IMR-90 (cell line): ENCODE measurements around the gene SCN11A. TPM values are rescaled to one million over a fixed set of nuclear protein-coding genes. Genes with fewer than 3 reads are reported as not detected.

Source experiments
- ATAC-seq: fragments of 200-7000 bp; cut with Tn5 transposase; 2 replicates; pipeline ENCODE4 v1.9.1; 2020; ENCODE audit warnings: low read depth, mild to moderate bottlenecking, moderate library complexity
- BruUV-seq: library from RNA; stranded (reverse); fragments of 400-500 nt; replicated peaks from 2 replicates; lab custom pipeline; 2021; lab: Mats Ljungman, UMichigan
- CTCF ChIA-PET: fragments of 300-600 bp; formaldehyde crosslinking; extraction: SDS; loops from one replicate; lab custom pipeline; 2021; ENCODE audit warnings: antibody characterized with exemption; lab: Yijun Ruan, JAX
- POLR2A ChIA-PET: fragments of 300-600 bp; sonication (Branson Sonifier 250); formaldehyde crosslinking; loops from one replicate; lab custom pipeline; 2022; ENCODE audit warnings: antibody characterized with exemption; ENCODE audit not compliant: unreplicated experiment; lab: Charles Lee
- DNase-seq: peaks from one replicate; pipeline ENCODE4 v3.0.0; 2013
- H2AFZ ChIP-seq: replicated peaks from 2 replicates; pipeline ENCODE3; 2013; ENCODE audit warnings: low read length, mild to moderate bottlenecking; ENCODE audit not compliant: poor library complexity
- H2AK5ac ChIP-seq: 2 replicates; pipeline ENCODE4 v1.6.1; 2013; ENCODE audit warnings: low read depth, low read length, inconsistent platforms
- H2AK9ac ChIP-seq: replicated peaks from 2 replicates; pipeline ENCODE3; 2013; ENCODE audit warnings: mild to moderate bottlenecking, low read depth, low read length, moderate library complexity; ENCODE audit not compliant: poor library complexity
- H2BK120ac ChIP-seq: 2 replicates; pipeline ENCODE4 v1.6.1; 2013; ENCODE audit warnings: low read depth, low read length, inconsistent platforms
- H2BK15ac ChIP-seq: 3 replicates; pipeline ENCODE4 v1.6.1; 2013; ENCODE audit warnings: low read depth, low read length, inconsistent platforms
- H2BK20ac ChIP-seq: 2 replicates; pipeline ENCODE4 v1.6.1; 2013; ENCODE audit warnings: low read depth, mild to moderate bottlenecking, inconsistent platforms, low read length, moderate library complexity
- H2BK5ac ChIP-seq: 2 replicates; pipeline ENCODE4 v1.6.1; 2013; ENCODE audit warnings: mild to moderate bottlenecking, low read depth, low read length, inconsistent platforms; ENCODE audit not compliant: poor library complexity, severe bottlenecking
- H3K14ac ChIP-seq: replicated peaks from 2 replicates; pipeline ENCODE4 v1.6.1; 2013; ENCODE audit warnings: low read depth, low read length, inconsistent platforms
- H3K18ac ChIP-seq: 2 replicates; pipeline ENCODE4 v1.6.1; 2013; ENCODE audit warnings: low read depth, low read length, control low read depth
- H3K23ac ChIP-seq: 2 replicates; pipeline ENCODE4 v1.6.1; 2013; ENCODE audit warnings: low read depth, low read length, inconsistent platforms
- H3K27ac ChIP-seq: 2 replicates; pipeline ENCODE4 v1.5.1; 2013; ENCODE audit warnings: mild to moderate bottlenecking, control low read depth, low read length; ENCODE audit not compliant: insufficient read depth
- H3K27me3 ChIP-seq: 2 replicates; pipeline ENCODE4 v1.6.1; 2013; ENCODE audit warnings: low read length; ENCODE audit not compliant: control insufficient read depth, insufficient read depth
- H3K36me3 ChIP-seq: 2 replicates; pipeline ENCODE4 v1.6.1; 2013; ENCODE audit warnings: low read length, mixed read lengths; ENCODE audit not compliant: control insufficient read depth, insufficient read depth
- H3K4ac ChIP-seq: 2 replicates; pipeline ENCODE4 v1.6.1; 2013; ENCODE audit warnings: low read depth, low read length, inconsistent platforms
- H3K4me1 ChIP-seq: 2 replicates; pipeline ENCODE4 v1.6.1; 2013; ENCODE audit warnings: low read length, mixed read lengths; ENCODE audit not compliant: control insufficient read depth, insufficient read depth
- H3K4me2 ChIP-seq: 2 replicates; pipeline ENCODE4 v1.6.1; 2013; ENCODE audit warnings: low read depth, mild to moderate bottlenecking, control low read depth, low read length, moderate library complexity
- H3K4me3 ChIP-seq: 2 replicates; pipeline ENCODE4 v1.5.1; 2013; ENCODE audit warnings: low read depth, mild to moderate bottlenecking, control low read depth, low read length, moderate library complexity; ENCODE audit not compliant: insufficient read depth
- H3K56ac ChIP-seq: 2 replicates; pipeline ENCODE4 v1.6.1; 2013; ENCODE audit warnings: low read length, inconsistent platforms; ENCODE audit not compliant: insufficient read depth; ENCODE audit errors: extremely low read depth
- H3K79me1 ChIP-seq, 2 experiments: 2 replicates each; pipeline ENCODE4 v1.6.1; 2013; ENCODE audit warnings: low read length in 2 of 2, inconsistent platforms in 1 of 2, low read depth in 1 of 2
- H3K9ac ChIP-seq: 2 replicates; pipeline ENCODE4 v1.6.1; 2013; ENCODE audit warnings: low read depth, low read length, control low read depth
- H3K9me1 ChIP-seq: 2 replicates; pipeline ENCODE4 v1.6.1; 2013; ENCODE audit warnings: low read length, inconsistent platforms; ENCODE audit not compliant: insufficient read depth
- H3K9me3 ChIP-seq: 2 replicates; pipeline ENCODE4 v1.6.1; 2013; ENCODE audit warnings: low read length; ENCODE audit not compliant: control insufficient read depth, insufficient read depth
- H4K20me1 ChIP-seq: 2 replicates; pipeline ENCODE4 v1.6.1; 2013; ENCODE audit warnings: low read length, inconsistent platforms; ENCODE audit not compliant: insufficient read depth
- H4K5ac ChIP-seq: 2 replicates; pipeline ENCODE4 v1.6.1; 2013; ENCODE audit warnings: mild to moderate bottlenecking, low read depth, low read length, control low read depth
- H4K8ac ChIP-seq, 2 experiments: 2 replicates each; pipeline ENCODE4 v1.6.1; 2013; ENCODE audit warnings: low read depth in 2 of 2, low read length in 2 of 2, control low read depth in 1 of 2, inconsistent platforms in 1 of 2
- H4K91ac ChIP-seq: 2 replicates; pipeline ENCODE4 v1.6.1; 2013; ENCODE audit warnings: low read depth, low read length, inconsistent platforms; ENCODE audit not compliant: insufficient read depth
- BHLHE40 ChIP-seq: fragments of 150-350 bp; IDR thresholded peaks from 2 replicates; pipeline ENCODE4 v1.6.1; 2016; ENCODE audit warnings: mild to moderate bottlenecking, low read depth, low read length
- CEBPB ChIP-seq: IDR thresholded peaks from 2 replicates; pipeline ENCODE4 v1.6.1; 2012; ENCODE audit warnings: low read depth, low read length, improper control_type of control experiment
- CHD1 ChIP-seq: IDR thresholded peaks from 2 replicates; pipeline ENCODE4 v1.6.1; 2012; ENCODE audit warnings: low read depth, low read length, improper control_type of control experiment
- CTCF ChIP-seq: conservative IDR thresholded peaks from 2 replicates; pipeline ENCODE4 v1.5.1; 2012; ENCODE audit warnings: mild to moderate bottlenecking, low read depth, low read length, improper control_type of control experiment
- ELK1 ChIP-seq: fragments of 150-350 bp; IDR thresholded peaks from 2 replicates; pipeline ENCODE4 v1.6.1; 2016; ENCODE audit warnings: low read depth, mild to moderate bottlenecking, low read length, moderate library complexity, borderline replicate concordance
- FOS ChIP-seq: fragments of 150-350 bp; IDR thresholded peaks from 2 replicates; pipeline ENCODE4 v1.6.1; 2016; ENCODE audit warnings: low read depth, low read length
- MAZ ChIP-seq: IDR thresholded peaks from 2 replicates; pipeline ENCODE4 v1.6.1; 2012; ENCODE audit warnings: low read depth, mild to moderate bottlenecking, low read length, improper control_type of control experiment, moderate library complexity, borderline replicate concordance
- MXI1 ChIP-seq: IDR thresholded peaks from 2 replicates; pipeline ENCODE4 v1.6.1; 2012; ENCODE audit warnings: low read depth, mild to moderate bottlenecking, low read length, moderate library complexity, borderline replicate concordance
- NFE2L2 ChIP-seq: fragments of 150-350 bp; IDR thresholded peaks from 2 replicates; pipeline ENCODE4 v1.6.1; 2016; ENCODE audit warnings: low read depth, mild to moderate bottlenecking, low read length
- POLR2A ChIP-seq: IDR thresholded peaks from 2 replicates; pipeline ENCODE4 v1.6.1; 2012; ENCODE audit warnings: mild to moderate bottlenecking, low read depth, low read length
- RCOR1 ChIP-seq: IDR thresholded peaks from 2 replicates; pipeline ENCODE4 v1.6.1; 2012; ENCODE audit warnings: mild to moderate bottlenecking, low read length, improper control_type of control experiment; ENCODE audit not compliant: insufficient replicate concordance
- RFX5 ChIP-seq: IDR thresholded peaks from 2 replicates; pipeline ENCODE4 v1.8.0; 2012; ENCODE audit warnings: low read depth, mild to moderate bottlenecking, low read length, moderate library complexity
- USF2 ChIP-seq: fragments of 150-350 bp; IDR thresholded peaks from 2 replicates; pipeline ENCODE4 v1.6.1; 2017; ENCODE audit warnings: mild to moderate bottlenecking, antibody characterized with exemption, low read length, low read depth
- WGBS, 2 experiments: methylation state at CpG; one replicate each; pipeline versions ENCODE4 v1.1.5 to v1.1.7; 2013; ENCODE audit warnings: missing lambda C conversion rate in 2 of 2; ENCODE audit not compliant: insufficient read length in 1 of 2; ENCODE audit errors: extremely low coverage in 2 of 2; 5-methylcytosine and 5-hydroxymethylcytosine counted together
- dilution Hi-C: fragments of 300-500 bp; cut with HindIII; formaldehyde crosslinking; loops from one replicate; pipeline ENCODE4 v1.14.3; 2018; ENCODE audit warnings: low sequenced_read_pairs; ENCODE audit not compliant: unreplicated experiment
- in situ Hi-C: fragments of 300-500 bp; cut with MboI; formaldehyde crosslinking; loops from 3 replicates; pipeline ENCODE4 v1.14.3; 2019; ENCODE audit warnings: low sequenced_read_pairs, inconsistent platforms, mixed read lengths
- intact Hi-C: fragments of 100-400 bp; cut with micrococcal nuclease; formaldehyde crosslinking; loops from 2 replicates; pipeline ENCODE4 v1.10.0; 2022
- polyA plus RNA-seq, 3 experiments: library from polyadenylated mRNA; depleted of rRNA; stranded (reverse); fragments of >200 nt; gene quantifications; 2 replicates each; pipeline ENCODE4 v1.2.3, GENCODE V29; 2012; ENCODE audit warnings: low replicate concordance in 1 of 3
- total RNA-seq: library from RNA; depleted of rRNA; stranded (reverse); fragments of >200 nt; gene quantifications from 2 replicates; pipeline ENCODE4 v1.2.3, GENCODE V29; 2012

SCN11A gene
- total and polyA plus RNA-seq, 2 of the 4 experiments (the other 2 are of a cell fraction), result under 0.01 to 0.02 TPM

- peaks cover 49% of the 10 kb centered on the region for H4K20me1 ChIP-seq
- no peak overlapping the region for H3K27ac ChIP-seq
- H3K56ac ChIP-seq, result no peak overlapping the region
- H2BK5ac ChIP-seq, result no peak overlapping the region
- no peaks in the 10 kb centered on the region for H3K27me3 ChIP-seq
- WGBS, 2 experiments, result no CpG with 5 or more reads among the region's 2 CpGs
- no peak overlapping the region for H3K4me3 ChIP-seq
- in situ Hi-C loops (no loop called here), intact Hi-C loops (no loop called here), dilution Hi-C loops (no loop called here)
- no peak overlapping the region for H3K4me2 ChIP-seq
- peak overlapping the region; percentile 7 for H2AK9ac ChIP-seq
- no TSS peak for BruUV-seq
- no peak overlapping the region for H4K5ac ChIP-seq
- no peak overlapping the region for H3K23ac ChIP-seq
- no peak overlapping the region for H3K4ac ChIP-seq
- no peak overlapping the region for H2AK5ac ChIP-seq
- no peak for DNase-seq
- ATAC-seq, result no peak
- H3K14ac ChIP-seq, result no peak overlapping the region
- ChIA-PET POLR2A (no interaction called here), CTCF (no interaction called here)
- H3K79me1 ChIP-seq, result peaks cover 17 to 48% of the 10 kb centered on the region in 2 experiments
- no peak overlapping the region for H2BK120ac ChIP-seq
- TF ChIP-seq CHD1 (no peak), USF2 (no peak), CEBPB (no peak), CTCF (no peak), FOS (no peak), MXI1 (no peak), BHLHE40 (no peak), RFX5 (no peak), MAZ (no peak), RCOR1 (no peak), POLR2A (no peak), ELK1 (no peak), NFE2L2 (no peak)
- H3K9me1 ChIP-seq, result no peaks in the 10 kb centered on the region
- no peaks in the 10 kb centered on the region for H3K9me3 ChIP-seq
- no peaks in the 10 kb centered on the region for H3K4me1 ChIP-seq
- no peak overlapping the region for H2BK15ac ChIP-seq
- H2BK20ac ChIP-seq, result no peak overlapping the region
- no peak overlapping the region for H2AFZ ChIP-seq
- peaks cover 46% of the 10 kb centered on the region for H3K36me3 ChIP-seq
- H4K8ac ChIP-seq, result no peak overlapping the region
- H3K18ac ChIP-seq, result no peak overlapping the region
- H3K9ac ChIP-seq, result no peak overlapping the region
- H4K91ac ChIP-seq, result no peak overlapping the region
Observed at GRCh38 chr3:39099738-39100499, 48.2 kb upstream of the SCN11A start.
